GM10248 (cell line): Measurements from ENCODE around the gene CERS6.

Source experiments
- CTCF ChIA-PET: fragments of 300-600 bp; sonication (Branson Sonifier 250); formaldehyde crosslinking; extraction: SDS; loops from one replicate; lab custom pipeline; 2021; ENCODE audit warnings: antibody characterized with exemption; lab: Yijun Ruan, JAX
- POLR2A ChIA-PET: fragments of 350-650 bp; sonication (Branson Sonifier 250); formaldehyde crosslinking; extraction: SDS; loops from one replicate; lab custom pipeline; 2020; ENCODE audit warnings: antibody characterized with exemption; lab: Yijun Ruan, JAX
- DNase-seq: peaks from one replicate; pipeline ENCODE4 v3.0.0; 2012; ENCODE audit errors: extremely low spot score
- CTCF ChIP-seq: IDR thresholded peaks from 2 replicates; pipeline ENCODE4 v1.5.1; 2012; ENCODE audit warnings: mild to moderate bottlenecking, low read depth; ENCODE audit errors: extremely low read depth, missing control alignments, control extremely low read depth

Gene CERS6

GRCh38 chr2:168583710-168584521, 127.8 kb downstream of the CERS6 start:
- POLR2A ChIA-PET, result no interaction called here
- CTCF ChIA-PET, result interaction anchor here (0.8 to 1.3 kb wide), 4 partner anchors 31 to 338 kb away, joined by 3 to 4 read pairs (median 3); no protein-coding TSS in a partner anchor
- no peak for TF ChIP-seq CTCF
- no peak for DNase-seq

- no peak for DNase-seq
- TF ChIP-seq CTCF, result no peak
- ChIA-PET POLR2A (no interaction called here), CTCF (no interaction called here)
These were observed 128.8 kb downstream of the CERS6 start for GRCh38 chr2:168584911-168585310.

- ChIA-PET CTCF (no interaction called here), POLR2A (interaction anchor here (0.5 kb wide), 1 partner anchor 115 kb away, joined by 6 read pairs; no protein-coding TSS in a partner anchor)
- TF ChIP-seq CTCF, result no peak
- DNase-seq, result no peak
These were observed 129.6 kb downstream of the CERS6 start for GRCh38 chr2:168585700-168586099.

GRCh38 chr2:168587307-168587706, 131.2 kb downstream of the CERS6 start:
- CTCF ChIA-PET, result no interaction called here
- no peak for TF ChIP-seq CTCF
- POLR2A ChIA-PET, result no interaction called here
- no peak for DNase-seq

GRCh38 chr2:168589236-168590211, 133.5 kb downstream of the CERS6 start:
- POLR2A ChIA-PET, result no interaction called here

More at GRCh38 chr2:168589236-168590211, 133.5 kb downstream of the CERS6 start:
- no peak for DNase-seq
- no peak for TF ChIP-seq CTCF
- CTCF ChIA-PET, result interaction anchor here (1.6 kb wide), 1 partner anchor 14 kb away, joined by 4 read pairs; no protein-coding TSS in a partner anchor
